Measurements from ENCODE around the gene IL17C.
A peak's percentile ranks its signal among the peaks of the same experiment; 100 is the strongest.

The IL17C gene

GRCh38 chr16:88687676-88688012 lies 49.3 kb downstream of the IL17C start:
- peaks cover 7% of the 10 kb centered on the region for H3K27me3 Mint-ChIP-seq
- intact Hi-C loops (cut with micrococcal nuclease), result loop anchor here (2.0 to 10.0 kb wide), 3 partner anchors 13 to 53 kb away; partner anchors contain the start of genes CYBA and IL17C
- H3K4me3 Mint-ChIP-seq, result no peak overlapping the region

GRCh38 chr16:88688013-88688778 lies 49.8 kb downstream of the IL17C start:
- Mint-ChIP-seq H3K4me1 (ENCODE audit: low read depth) (peaks cover 82% of the 10 kb centered on the region), H3K27ac (peak overlapping the region; percentile 98), H3K36me3 (ENCODE audit: low read depth) (peaks cover 8% of the 10 kb centered on the region), H3K9me3 (no peaks in the 10 kb centered on the region), H3K27me3 (peaks cover 7% of the 10 kb centered on the region), H3K4me3 (no peak overlapping the region)
- intact Hi-C loops (cut with micrococcal nuclease), result loop anchor here (5.0 to 10.0 kb wide), 2 partner anchors 36 to 53 kb away; partner anchors contain the start of genes CYBA and IL17C

More at GRCh38 chr16:88687676-88688012, 49.3 kb downstream of the IL17C start:
- Mint-ChIP-seq H3K27ac (peak overlapping the region; percentile 98), H3K36me3 (ENCODE audit: low read depth) (peaks cover 8% of the 10 kb centered on the region), H3K9me3 (no peaks in the 10 kb centered on the region), H3K4me1 (ENCODE audit: low read depth) (peaks cover 82% of the 10 kb centered on the region)

All from dendritic cell treated with granulocyte-macrophage colony-stimulating factor and Interleukin-4, amounts not matched to agents 40 ng/mL and 50 ng/mL, for 4 days (primary cell).